ENCODE data around the gene NOS3. TPM values are rescaled to one million over a fixed set of nuclear protein-coding genes. Genes with fewer than 3 reads are reported as not detected.

NOS3 gene
- total and polyA plus RNA-seq, 9 of the 15 experiments (the other 6 are each of a cell fraction or from before 2014, with no cell fraction given) = 1.1 to 121 (median 23.6) TPM

DNA sequence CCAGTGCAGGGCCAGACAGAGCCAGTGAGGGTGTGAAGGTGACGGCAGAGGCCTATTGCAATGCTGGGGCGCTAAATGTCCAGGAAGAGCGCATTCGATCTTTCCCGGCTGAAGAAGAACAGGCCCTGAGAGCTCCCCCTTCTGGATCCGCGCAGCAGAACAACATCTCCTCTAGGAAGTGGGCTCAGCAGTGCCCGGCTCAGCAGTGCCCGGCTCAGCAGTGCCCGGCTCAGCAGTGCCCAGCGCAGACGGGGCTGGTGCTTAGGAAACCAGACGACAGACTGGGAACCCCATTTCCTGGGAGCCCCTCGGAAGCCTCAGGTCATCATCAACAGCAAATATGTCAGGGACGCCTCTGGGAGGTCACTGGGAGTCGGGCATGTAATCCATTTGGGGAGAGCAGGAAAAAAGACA is 4.7 kb upstream of the NOS3 start (continued):
- TF ChIP-seq CREB1 (IDR thresholded peaks at IDR 0.05) = no peak
- peak; percentile 35; the same call in 1 of the 2 replicates for TF ChIP-seq CREB1 (CRISPR knock-in tag; IDR thresholded peaks at IDR 0.05)
- TF ChIP-seq, protein P1, sequence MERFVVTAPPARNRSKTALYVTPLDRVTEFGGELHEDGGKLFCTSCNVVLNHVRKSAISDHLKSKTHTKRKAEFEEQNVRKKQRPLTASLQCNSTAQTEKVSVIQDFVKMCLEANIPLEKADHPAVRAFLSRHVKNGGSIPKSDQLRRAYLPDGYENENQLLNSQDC (CRISPR knock-in tag; IDR thresholded peaks at IDR 0.05) = no peak
- TF ChIP-seq, protein P2, sequence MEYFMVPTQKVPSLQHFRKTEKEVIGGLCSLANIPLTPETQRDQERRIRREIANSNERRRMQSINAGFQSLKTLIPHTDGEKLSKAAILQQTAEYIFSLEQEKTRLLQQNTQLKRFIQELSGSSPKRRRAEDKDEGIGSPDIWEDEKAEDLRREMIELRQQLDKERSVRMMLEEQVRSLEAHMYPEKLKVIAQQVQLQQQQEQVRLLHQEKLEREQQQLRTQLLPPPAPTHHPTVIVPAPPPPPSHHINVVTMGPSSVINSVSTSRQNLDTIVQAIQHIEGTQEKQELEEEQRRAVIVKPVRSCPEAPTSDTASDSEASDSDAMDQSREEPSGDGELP (CRISPR knock-in tag; IDR thresholded peaks at IDR 0.05; ENCODE audit: borderline replicate concordance) = peak; percentile 61; the same call in 1 of the 2 replicates
- TF ChIP-seq TFAM (CRISPR knock-in tag; conservative IDR thresholded peaks at IDR 0.05) = no peak
- TF ChIP-seq, protein P3, sequence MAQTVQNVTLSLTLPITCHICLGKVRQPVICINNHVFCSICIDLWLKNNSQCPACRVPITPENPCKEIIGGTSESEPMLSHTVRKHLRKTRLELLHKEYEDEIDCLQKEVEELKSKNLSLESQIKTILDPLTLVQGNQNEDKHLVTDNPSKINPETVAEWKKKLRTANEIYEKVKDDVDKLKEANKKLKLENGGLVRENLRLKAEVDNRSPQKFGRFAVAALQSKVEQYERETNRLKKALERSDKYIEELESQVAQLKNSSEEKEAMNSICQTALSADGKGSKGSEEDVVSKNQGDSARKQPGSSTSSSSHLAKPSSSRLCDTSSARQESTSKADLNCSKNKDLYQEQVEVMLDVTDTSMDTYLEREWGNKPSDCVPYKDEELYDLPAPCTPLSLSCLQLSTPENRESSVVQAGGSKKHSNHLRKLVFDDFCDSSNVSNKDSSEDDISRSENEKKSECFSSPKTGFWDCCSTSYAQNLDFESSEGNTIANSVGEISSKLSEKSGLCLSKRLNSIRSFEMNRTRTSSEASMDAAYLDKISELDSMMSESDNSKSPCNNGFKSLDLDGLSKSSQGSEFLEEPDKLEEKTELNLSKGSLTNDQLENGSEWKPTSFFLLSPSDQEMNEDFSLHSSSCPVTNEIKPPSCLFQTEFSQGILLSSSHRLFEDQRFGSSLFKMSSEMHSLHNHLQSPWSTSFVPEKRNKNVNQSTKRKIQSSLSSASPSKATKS (CRISPR knock-in tag; IDR thresholded peaks at IDR 0.05) = no peak
- TF ChIP-seq KDM1A (IDR thresholded peaks at IDR 0.05) = no peak
- TF ChIP-seq JUND (IDR thresholded peaks at IDR 0.05; ENCODE audit: borderline replicate concordance, low read depth, low read length) = peak; percentile 53
- TF ChIP-seq JUND (tag; IDR thresholded peaks at IDR 0.05; ENCODE audit: borderline replicate concordance, low read depth, low read length) = peak; percentile 32; the same call in 1 of the 3 replicates
- no peak for TF ChIP-seq FOXM1 (IDR thresholded peaks at IDR 0.05; ENCODE audit: low read depth)
- no peak for TF ChIP-seq FOXM1 (CRISPR knock-in tag; IDR thresholded peaks at IDR 0.05; ENCODE audit: low read depth)
- TF ChIP-seq CBX1 (IDR thresholded peaks at IDR 0.05; ENCODE audit: low read depth) = peak; percentile 31; the same call in 1 of the 2 replicates
- TF ChIP-seq CEBPG (CRISPR knock-in tag; IDR thresholded peaks at IDR 0.05) = no peak
- no peak for TF ChIP-seq CEBPG (tag; conservative IDR thresholded peaks at IDR 0.05 in 1 of 2, IDR thresholded peaks at IDR 0.05 in 1 of 2)
- TF ChIP-seq MCM2 (IDR thresholded peaks at IDR 0.05; ENCODE audit: low read depth) = no peak
- TF ChIP-seq, protein P4, sequence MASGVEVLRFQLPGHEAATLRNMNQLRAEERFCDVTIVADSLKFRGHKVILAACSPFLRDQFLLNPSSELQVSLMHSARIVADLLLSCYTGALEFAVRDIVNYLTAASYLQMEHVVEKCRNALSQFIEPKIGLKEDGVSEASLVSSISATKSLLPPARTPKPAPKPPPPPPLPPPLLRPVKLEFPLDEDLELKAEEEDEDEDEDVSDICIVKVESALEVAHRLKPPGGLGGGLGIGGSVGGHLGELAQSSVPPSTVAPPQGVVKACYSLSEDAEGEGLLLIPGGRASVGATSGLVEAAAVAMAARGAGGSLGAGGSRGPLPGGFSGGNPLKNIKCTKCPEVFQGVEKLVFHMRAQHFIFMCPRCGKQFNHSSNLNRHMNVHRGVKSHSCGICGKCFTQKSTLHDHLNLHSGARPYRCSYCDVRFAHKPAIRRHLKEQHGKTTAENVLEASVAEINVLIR (CRISPR knock-in tag; IDR thresholded peaks at IDR 0.05) = no peak
- TF ChIP-seq ZNF644 (tag; IDR thresholded peaks at IDR 0.05; ENCODE audit: low read depth) = no peak
- TF ChIP-seq ATF1 (CRISPR knock-in tag; IDR thresholded peaks at IDR 0.05) = no peak
- peak; percentile 16; the same call in 1 of the 2 replicates for TF ChIP-seq ATF1 (tag; IDR thresholded peaks at IDR 0.05)
- no peak for TF ChIP-seq HSF4 (CRISPR knock-in tag; IDR thresholded peaks at IDR 0.05; ENCODE audit: borderline replicate concordance)
- TF ChIP-seq, protein P5, sequence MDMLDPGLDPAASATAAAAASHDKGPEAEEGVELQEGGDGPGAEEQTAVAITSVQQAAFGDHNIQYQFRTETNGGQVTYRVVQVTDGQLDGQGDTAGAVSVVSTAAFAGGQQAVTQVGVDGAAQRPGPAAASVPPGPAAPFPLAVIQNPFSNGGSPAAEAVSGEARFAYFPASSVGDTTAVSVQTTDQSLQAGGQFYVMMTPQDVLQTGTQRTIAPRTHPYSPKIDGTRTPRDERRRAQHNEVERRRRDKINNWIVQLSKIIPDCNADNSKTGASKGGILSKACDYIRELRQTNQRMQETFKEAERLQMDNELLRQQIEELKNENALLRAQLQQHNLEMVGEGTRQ (CRISPR knock-in tag; IDR thresholded peaks at IDR 0.05) = no peak
- TF ChIP-seq, protein P6, sequence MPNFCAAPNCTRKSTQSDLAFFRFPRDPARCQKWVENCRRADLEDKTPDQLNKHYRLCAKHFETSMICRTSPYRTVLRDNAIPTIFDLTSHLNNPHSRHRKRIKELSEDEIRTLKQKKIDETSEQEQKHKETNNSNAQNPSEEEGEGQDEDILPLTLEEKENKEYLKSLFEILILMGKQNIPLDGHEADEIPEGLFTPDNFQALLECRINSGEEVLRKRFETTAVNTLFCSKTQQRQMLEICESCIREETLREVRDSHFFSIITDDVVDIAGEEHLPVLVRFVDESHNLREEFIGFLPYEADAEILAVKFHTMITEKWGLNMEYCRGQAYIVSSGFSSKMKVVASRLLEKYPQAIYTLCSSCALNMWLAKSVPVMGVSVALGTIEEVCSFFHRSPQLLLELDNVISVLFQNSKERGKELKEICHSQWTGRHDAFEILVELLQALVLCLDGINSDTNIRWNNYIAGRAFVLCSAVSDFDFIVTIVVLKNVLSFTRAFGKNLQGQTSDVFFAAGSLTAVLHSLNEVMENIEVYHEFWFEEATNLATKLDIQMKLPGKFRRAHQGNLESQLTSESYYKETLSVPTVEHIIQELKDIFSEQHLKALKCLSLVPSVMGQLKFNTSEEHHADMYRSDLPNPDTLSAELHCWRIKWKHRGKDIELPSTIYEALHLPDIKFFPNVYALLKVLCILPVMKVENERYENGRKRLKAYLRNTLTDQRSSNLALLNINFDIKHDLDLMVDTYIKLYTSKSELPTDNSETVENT (CRISPR knock-in tag; IDR thresholded peaks at IDR 0.05) = peak; percentile 23; the same call in 1 of the 2 replicates
- peak; percentile 48; the same call in 1 of the 2 replicates for TF ChIP-seq CTBP1 (IDR thresholded peaks at IDR 0.05; ENCODE audit: borderline replicate concordance)

Data from K562 (cell line).